ENCODE data around the gene PLPP1. TPM values are rescaled to one million over a fixed set of nuclear protein-coding genes. Genes with fewer than 3 reads are reported as not detected.
A peak's percentile ranks its signal among the peaks of the same experiment; 100 is the strongest.

Gene PLPP1
- total RNA-seq, 1 donor from 2014 or later: 48.1 TPM

GRCh38 chr5:55438998-55439397, 95.8 kb downstream of the PLPP1 start:
- no peak for TF ChIP-seq CTCF (IDR thresholded peaks at IDR 0.05)
- Histone ChIP-seq H3K27ac (peak overlapping the region; percentile 74), H3K4me3 (no peak overlapping the region), H3K36me3 (peaks cover 16% of the 10 kb centered on the region), H3K27me3 (ENCODE audit: low read depth) (no peaks in the 10 kb centered on the region), H3K9me3 (no peaks in the 10 kb centered on the region), H3K4me1 (peaks cover 30% of the 10 kb centered on the region)
- intact Hi-C loops (cut with DNase I): no loop called here
- ATAC-seq (peak; percentile 69 to 78), DNase-seq (no peak)

- peak; percentile 13 to 20 for ATAC-seq
- Histone ChIP-seq H3K4me1 (peaks cover 30% of the 10 kb centered on the region), H3K36me3 (peaks cover 16% of the 10 kb centered on the region), H3K27me3 (ENCODE audit: low read depth) (no peaks in the 10 kb centered on the region), H3K4me3 (no peak overlapping the region), H3K9me3 (no peaks in the 10 kb centered on the region), H3K27ac (peak overlapping the region; percentile 74)
- DNase-seq: no peak
- intact Hi-C loops (cut with DNase I): no loop called here
- TF ChIP-seq CTCF (IDR thresholded peaks at IDR 0.05): no peak
Measured at GRCh38 chr5:55437859-55438206, 96.9 kb downstream of the PLPP1 start.

- Histone ChIP-seq H3K4me3 (no peak overlapping the region), H3K36me3 (peaks cover 16% of the 10 kb centered on the region), H3K27ac (peak overlapping the region; percentile 74), H3K4me1 (peaks cover 30% of the 10 kb centered on the region), H3K27me3 (ENCODE audit: low read depth) (no peaks in the 10 kb centered on the region), H3K9me3 (no peaks in the 10 kb centered on the region)
- no peak for ATAC-seq
- intact Hi-C loops (cut with DNase I): no loop called here
- no peak for DNase-seq
- no peak for TF ChIP-seq CTCF (IDR thresholded peaks at IDR 0.05)
Measured at GRCh38 chr5:55437452-55437851, 97.3 kb downstream of the PLPP1 start.

- TF ChIP-seq CTCF (IDR thresholded peaks at IDR 0.05): no peak
- DNase-seq (no peak), ATAC-seq (no peak)
- Histone ChIP-seq H3K27ac (no peak overlapping the region), H3K27me3 (ENCODE audit: low read depth) (no peaks in the 10 kb centered on the region), H3K4me3 (no peak overlapping the region), H3K36me3 (peaks cover 18% of the 10 kb centered on the region), H3K9me3 (no peaks in the 10 kb centered on the region), H3K4me1 (peaks cover 9% of the 10 kb centered on the region)
- intact Hi-C loops (cut with DNase I): no loop called here
Measured at GRCh38 chr5:55432549-55432948, 102.2 kb downstream of the PLPP1 start.

GRCh38 chr5:55429613-55430253, 105.0 kb downstream of the PLPP1 start:
- Histone ChIP-seq H3K4me1 (peaks cover 21% of the 10 kb centered on the region), H3K27ac (no peak overlapping the region), H3K9me3 (no peaks in the 10 kb centered on the region), H3K36me3 (peaks cover 40% of the 10 kb centered on the region), H3K27me3 (ENCODE audit: low read depth) (no peaks in the 10 kb centered on the region), H3K4me3 (no peak overlapping the region)
- TF ChIP-seq CTCF (IDR thresholded peaks at IDR 0.05): no peak
- ATAC-seq (peak in 1 of 2 donors; percentile 39), DNase-seq (no peak)
- intact Hi-C loops (cut with DNase I): no loop called here

All from lower lobe of right lung (tissue), 2 donors.